B cell (primary cell): ENCODE results near the gene PIGC.

Experiments
- EZH2 ChIP-seq: IDR thresholded peaks from 2 replicates; pipeline ENCODE4 v1.6.1; 2012; ENCODE audit warnings: borderline replicate concordance, low read depth, mild to moderate bottlenecking, moderate library complexity, low read length; ENCODE audit not compliant: insufficient read depth, poor library complexity, severe bottlenecking
- TF ChIP-seq, protein P1 (sequence below): fragments of 200-600 bp; IDR thresholded peaks from one replicate; pipeline ENCODE4 v1.8.0; 2022; ENCODE audit warnings: antibody characterized with exemption, mild to moderate bottlenecking

DNA sequence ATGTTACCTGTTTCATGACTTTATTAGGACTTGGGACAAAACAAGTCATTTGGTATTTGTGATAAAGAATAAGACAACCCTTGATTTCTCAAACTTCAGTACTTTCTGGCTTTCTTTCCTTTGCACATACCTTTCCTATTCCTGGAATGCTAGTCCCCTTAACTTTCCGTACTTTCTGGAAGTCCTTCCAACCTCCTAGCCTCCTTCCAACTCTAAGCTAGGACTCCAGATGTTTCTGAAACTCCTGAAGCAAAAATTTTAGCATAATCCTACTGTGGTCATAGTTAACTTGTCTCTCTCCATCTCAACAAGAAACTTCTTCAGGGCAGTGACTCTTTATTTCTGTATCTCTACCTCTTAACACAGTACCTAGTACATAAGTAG, 43.2 kb downstream of the PIGC start:
- TF ChIP-seq, protein P1, sequence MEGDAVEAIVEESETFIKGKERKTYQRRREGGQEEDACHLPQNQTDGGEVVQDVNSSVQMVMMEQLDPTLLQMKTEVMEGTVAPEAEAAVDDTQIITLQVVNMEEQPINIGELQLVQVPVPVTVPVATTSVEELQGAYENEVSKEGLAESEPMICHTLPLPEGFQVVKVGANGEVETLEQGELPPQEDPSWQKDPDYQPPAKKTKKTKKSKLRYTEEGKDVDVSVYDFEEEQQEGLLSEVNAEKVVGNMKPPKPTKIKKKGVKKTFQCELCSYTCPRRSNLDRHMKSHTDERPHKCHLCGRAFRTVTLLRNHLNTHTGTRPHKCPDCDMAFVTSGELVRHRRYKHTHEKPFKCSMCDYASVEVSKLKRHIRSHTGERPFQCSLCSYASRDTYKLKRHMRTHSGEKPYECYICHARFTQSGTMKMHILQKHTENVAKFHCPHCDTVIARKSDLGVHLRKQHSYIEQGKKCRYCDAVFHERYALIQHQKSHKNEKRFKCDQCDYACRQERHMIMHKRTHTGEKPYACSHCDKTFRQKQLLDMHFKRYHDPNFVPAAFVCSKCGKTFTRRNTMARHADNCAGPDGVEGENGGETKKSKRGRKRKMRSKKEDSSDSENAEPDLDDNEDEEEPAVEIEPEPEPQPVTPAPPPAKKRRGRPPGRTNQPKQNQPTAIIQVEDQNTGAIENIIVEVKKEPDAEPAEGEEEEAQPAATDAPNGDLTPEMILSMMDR: no peak
- TF ChIP-seq EZH2: no peak
